Smooth muscle cell of the brain vasculature (primary cell): ENCODE measurements around the gene UTP11.
"Not testable (repeated sequence)": the region's sequence is repeated elsewhere in the genome, so short reads cannot be mapped to it uniquely, and the experiment has no call there.

Source experiments
- DNase-seq: peaks from one replicate; pipeline ENCODE4 v3.0.0-alpha.2; 2012; ENCODE audit warnings: low read depth, low spot score

The UTP11 gene

GRCh38 chr1:38027201-38028104 is 14.9 kb downstream of the UTP11 start:
- DNase-seq, result no peak

GRCh38 chr1:38028105-38028591 is 15.6 kb downstream of the UTP11 start:
- DNase-seq, result no peak

GRCh38 chr1:38028671-38029070 is 16.1 kb downstream of the UTP11 start:
- no peak for DNase-seq

- no peak for DNase-seq
Observed at GRCh38 chr1:38029081-38029681, 16.6 kb downstream of the UTP11 start.

GRCh38 chr1:38029685-38030511 is 17.4 kb downstream of the UTP11 start:
- DNase-seq, result no peak

GRCh38 chr1:38030596-38031512 is 18.3 kb downstream of the UTP11 start:
- no peak for DNase-seq

GRCh38 chr1:38031513-38031866 is 19.0 kb downstream of the UTP11 start:
- DNase-seq, result no peak

GRCh38 chr1:38032992-38033391 is 20.5 kb downstream of the UTP11 start:
- not testable (repeated sequence) for DNase-seq

- no peak for DNase-seq
Observed at GRCh38 chr1:38034871-38035270, 22.3 kb downstream of the UTP11 start.

GRCh38 chr1:38037221-38037939 is 24.8 kb downstream of the UTP11 start:
- DNase-seq, result no peak

GRCh38 chr1:38038861-38039260 is 26.3 kb downstream of the UTP11 start:
- DNase-seq, result no peak

- DNase-seq, result no peak
Observed at GRCh38 chr1:38039331-38040088, 27.0 kb downstream of the UTP11 start.

- DNase-seq, result no peak
Observed at GRCh38 chr1:38041936-38042834, 29.7 kb downstream of the UTP11 start.

GRCh38 chr1:38043036-38043747 is 30.7 kb downstream of the UTP11 start:
- DNase-seq, result no peak

- DNase-seq, result no peak
Observed at GRCh38 chr1:38044221-38045215, 32.0 kb downstream of the UTP11 start.

GRCh38 chr1:38045401-38046332 is 33.1 kb downstream of the UTP11 start:
- DNase-seq, result no peak
